ENCODE measurements around the gene CHCHD6.

Gene CHCHD6

GRCh38 chr3:126703512-126704493, at the start of gene CHCHD6:
CHCHD6 (plus strand) TSS chr3:126704240; CDS start chr3:126704313, 73 bp downstream.
- peak; percentile 66 for DNase-seq (ENCODE audit: low read depth, low spot score)
- H3K27ac ChIP-seq, result no peak within 1 kb of the TSS

GRCh38 chr3:126654571-126655383, 49.3 kb upstream of the CHCHD6 start, which contains the start of gene TXNRD3:
TXNRD3 (minus strand) TSS chr3:126655124.
- peak within 1 kb of the TSS; percentile 44 for H3K27ac ChIP-seq
- no peak for DNase-seq (ENCODE audit: low read depth, low spot score)

- no peak overlapping the region for H3K27ac ChIP-seq
- no peak for DNase-seq (ENCODE audit: low read depth, low spot score)
Measured at GRCh38 chr3:126655887-126656286, 48.2 kb upstream of the CHCHD6 start.

GRCh38 chr3:126656371-126657134, 47.5 kb upstream of the CHCHD6 start:
- H3K27ac ChIP-seq, result no peak overlapping the region
- no peak for DNase-seq (ENCODE audit: low read depth, low spot score)

GRCh38 chr3:126657901-126658300, 46.1 kb upstream of the CHCHD6 start:
- DNase-seq (ENCODE audit: low read depth, low spot score), result no peak

GRCh38 chr3:126658584-126658983, 45.5 kb upstream of the CHCHD6 start:
- DNase-seq (ENCODE audit: low read depth, low spot score), result no peak
- no peak overlapping the region for H3K27ac ChIP-seq

More at GRCh38 chr3:126657901-126658300, 46.1 kb upstream of the CHCHD6 start:
- no peak overlapping the region for H3K27ac ChIP-seq

GRCh38 chr3:126659915-126660886, 43.8 kb upstream of the CHCHD6 start:
- H3K27ac ChIP-seq, result no peak overlapping the region
- no peak for DNase-seq (ENCODE audit: low read depth, low spot score)

GRCh38 chr3:126661532-126662364, 42.3 kb upstream of the CHCHD6 start:
- no peak for DNase-seq (ENCODE audit: low read depth, low spot score)
- no peak overlapping the region for H3K27ac ChIP-seq

- no peak for DNase-seq (ENCODE audit: low read depth, low spot score)
- no peak overlapping the region for H3K27ac ChIP-seq
Measured at GRCh38 chr3:126663257-126663656, 40.8 kb upstream of the CHCHD6 start.

- DNase-seq (ENCODE audit: low read depth, low spot score), result no peak
- H3K27ac ChIP-seq, result no peak overlapping the region
Measured at GRCh38 chr3:126663750-126664149, 40.3 kb upstream of the CHCHD6 start.

- no peak overlapping the region for H3K27ac ChIP-seq
- DNase-seq (ENCODE audit: low read depth, low spot score), result no peak
Measured at GRCh38 chr3:126664591-126665214, 39.3 kb upstream of the CHCHD6 start.

- H3K27ac ChIP-seq, result no peak overlapping the region
- no peak for DNase-seq (ENCODE audit: low read depth, low spot score)
Measured at GRCh38 chr3:126665221-126665936, 38.7 kb upstream of the CHCHD6 start.

GRCh38 chr3:126665959-126666657, 37.9 kb upstream of the CHCHD6 start:
- no peak for DNase-seq (ENCODE audit: low read depth, low spot score)
- H3K27ac ChIP-seq, result no peak overlapping the region

GRCh38 chr3:126666658-126667528, 37.1 kb upstream of the CHCHD6 start:
- DNase-seq (ENCODE audit: low read depth, low spot score), result no peak
- no peak overlapping the region for H3K27ac ChIP-seq

GRCh38 chr3:126667631-126668449, 36.2 kb upstream of the CHCHD6 start:
- DNase-seq (ENCODE audit: low read depth, low spot score), result no peak

More at GRCh38 chr3:126667631-126668449, 36.2 kb upstream of the CHCHD6 start:
- H3K27ac ChIP-seq, result no peak overlapping the region
